SK-N-SH treated with all-trans-retinoic acid at 6 μM for 48 hours (cell line): ENCODE data around the gene CCDC40.
"Not testable (repeated sequence)": the region's sequence is repeated elsewhere in the genome, so short reads cannot be mapped to it uniquely, and the experiment has no call there.

ENCODE experiments used
- ISL1 ChIP-seq: fragments of 250-450 bp; sonication (Bioruptor Pico); IDR thresholded peaks from 2 replicates; pipeline ENCODE4 v2.1.2; 2022; ENCODE audit warnings: mild to moderate bottlenecking, moderate library complexity
- RARB ChIP-seq: fragments of 250-450 bp; sonication (Bioruptor Pico); IDR thresholded peaks from 2 replicates; pipeline ENCODE4 v1.8.0; 2021; ENCODE audit warnings: mild to moderate bottlenecking, moderate library complexity
- ZFP3 ChIP-seq: fragments of 250-450 bp; sonication (Bioruptor Pico); IDR thresholded peaks from 2 replicates; pipeline ENCODE4 v1.5.0; 2020; ENCODE audit warnings: mild to moderate bottlenecking, moderate library complexity
- TF ChIP-seq, protein P1 (sequence below): fragments of 250-450 bp; sonication (Bioruptor Pico); IDR thresholded peaks from 2 replicates; pipeline ENCODE4 v1.5.1; 2021; ENCODE audit warnings: mild to moderate bottlenecking, moderate library complexity

DNA sequence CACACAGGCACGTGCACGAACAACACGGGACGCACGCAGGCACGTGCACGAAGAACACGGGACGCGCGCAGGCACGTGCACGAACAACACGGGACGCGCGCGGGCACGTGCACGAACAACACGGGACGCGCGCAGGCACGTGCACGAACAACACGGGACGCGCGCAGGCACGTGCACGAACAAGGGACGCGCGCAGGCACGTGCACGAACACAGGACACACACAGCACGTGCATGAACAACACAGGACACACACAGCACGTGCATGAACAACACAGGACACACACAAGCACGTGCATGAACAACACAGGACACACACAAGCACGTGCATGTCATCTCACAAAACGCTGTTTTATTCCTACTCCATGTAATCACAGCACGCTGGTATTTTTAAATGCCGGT is 53.7 kb downstream of the CCDC40 start:
- not testable (repeated sequence) for TF ChIP-seq RARB (CRISPR knock-in tag); ISL1; ZFP3
- TF ChIP-seq, protein P1, sequence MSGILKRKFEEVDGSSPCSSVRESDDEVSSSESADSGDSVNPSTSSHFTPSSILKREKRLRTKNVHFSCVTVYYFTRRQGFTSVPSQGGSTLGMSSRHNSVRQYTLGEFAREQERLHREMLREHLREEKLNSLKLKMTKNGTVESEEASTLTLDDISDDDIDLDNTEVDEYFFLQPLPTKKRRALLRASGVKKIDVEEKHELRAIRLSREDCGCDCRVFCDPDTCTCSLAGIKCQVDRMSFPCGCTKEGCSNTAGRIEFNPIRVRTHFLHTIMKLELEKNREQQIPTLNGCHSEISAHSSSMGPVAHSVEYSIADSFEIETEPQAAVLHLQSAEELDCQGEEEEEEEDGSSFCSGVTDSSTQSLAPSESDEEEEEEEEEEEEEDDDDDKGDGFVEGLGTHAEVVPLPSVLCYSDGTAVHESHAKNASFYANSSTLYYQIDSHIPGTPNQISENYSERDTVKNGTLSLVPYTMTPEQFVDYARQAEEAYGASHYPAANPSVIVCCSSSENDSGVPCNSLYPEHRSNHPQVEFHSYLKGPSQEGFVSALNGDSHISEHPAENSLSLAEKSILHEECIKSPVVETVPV = not testable (repeated sequence)
